B cell (primary cell): ENCODE results near the gene AGTRAP. TPM values are rescaled to one million over a fixed set of nuclear protein-coding genes. Genes with fewer than 3 reads are reported as not detected.

Experiments
- ATAC-seq: fragments of 200-7000 bp; cut with Tn5 transposase; one replicate; pipeline ENCODE4 v1.10.0; 2021; ENCODE audit warnings: low read depth, mild to moderate bottlenecking, moderate number of reproducible peaks, moderate library complexity
- CTCF ChIA-PET: fragments of 350-600 bp; sonication (Branson Sonifier 250); formaldehyde crosslinking; loops from one replicate; lab custom pipeline; 2021; ENCODE audit warnings: antibody characterized with exemption, inconsistent platforms; lab: Charles Lee
- POLR2A ChIA-PET: fragments of 350-600 bp; sonication (Branson Sonifier 250); formaldehyde crosslinking; loops from one replicate; lab custom pipeline; 2021; ENCODE audit warnings: antibody characterized with exemption; lab: Charles Lee
- DNase-seq: peaks from one replicate; pipeline ENCODE4 v3.0.0; 2013
- H2AFZ ChIP-seq: 2 replicates; pipeline ENCODE4 v1.6.1; 2012; ENCODE audit warnings: mild to moderate bottlenecking, low read depth, low read length; ENCODE audit not compliant: insufficient read depth, poor library complexity, severe bottlenecking
- H3K27ac ChIP-seq, 2 donors: 1 replicate in 1 of 2; 2 replicates in 1 of 2; pipeline ENCODE4 v1.5.1; 2012 to 2013; ENCODE audit warnings: low read length in 2 of 2, mild to moderate bottlenecking in 2 of 2, moderate library complexity in 1 of 2
- H3K27me3 ChIP-seq, 4 experiments: fragments of 200-600 bp in 1 of 4; sonication (generic) in 1 of 4; replicated peaks in 1 of 4; 1 replicate in 2 of 4; 2 replicates in 2 of 4; pipeline versions ENCODE4 v1.6.1 to v1.7.0; 2013 to 2016; ENCODE audit warnings: low read length in 3 of 4, mild to moderate bottlenecking in 2 of 4, mixed read lengths in 1 of 4, moderate library complexity in 1 of 4; ENCODE audit not compliant: insufficient read depth in 4 of 4, control insufficient read depth in 3 of 4; ENCODE audit errors: control extremely low read depth in 1 of 4
- H3K36me3 ChIP-seq, 2 experiments: replicated peaks in 1 of 2; 1 replicate in 1 of 2; 2 replicates in 1 of 2; pipeline versions ENCODE4 v1.6.1 to v1.7.1; 2013; ENCODE audit warnings: low read length in 1 of 2; ENCODE audit not compliant: insufficient read depth in 2 of 2, control insufficient read depth in 1 of 2; ENCODE audit errors: control extremely low read depth in 1 of 2, extremely low read depth in 1 of 2
- H3K4me1 ChIP-seq, 2 donors: fragments of 200-600 bp in 1 of 2; sonication (generic) in 1 of 2; 1 replicate in 1 of 2; 2 replicates in 1 of 2; pipeline versions ENCODE4 v1.5.1 to v1.6.1; 2013 to 2017; ENCODE audit warnings: low read length in 2 of 2; ENCODE audit not compliant: control insufficient read depth in 2 of 2, insufficient read depth in 2 of 2
- H3K4me2 ChIP-seq: replicated peaks from 2 replicates; pipeline ENCODE3; 2012; ENCODE audit warnings: mild to moderate bottlenecking, low read depth, low read length; ENCODE audit not compliant: poor library complexity, severe bottlenecking
- H3K4me3 ChIP-seq, 5 experiments: fragments of 200-600 bp in 1 of 5; sonication (generic) in 1 of 5; 1 replicate in 3 of 5; 2 replicates in 2 of 5; pipeline versions ENCODE4 v1.5.1 to v1.7.0; 2011 to 2016; ENCODE audit warnings: low read length in 4 of 5, mild to moderate bottlenecking in 4 of 5, low read depth in 2 of 5, control low read depth in 1 of 5, moderate library complexity in 1 of 5; ENCODE audit not compliant: insufficient read depth in 1 of 5; ENCODE audit errors: control extremely low read depth in 1 of 5, extremely low read depth in 1 of 5
- H3K79me2 ChIP-seq: fragments of 200-600 bp; sonication (generic); one replicate; pipeline ENCODE4 v1.6.0; 2016; ENCODE audit warnings: low read length; ENCODE audit not compliant: control insufficient read depth, insufficient read depth
- H3K9ac ChIP-seq: fragments of 200-600 bp; sonication (generic); 2 replicates; pipeline ENCODE4 v1.6.1; 2017; ENCODE audit warnings: mild to moderate bottlenecking, low read length, moderate library complexity
- H3K9me3 ChIP-seq, 3 donors: one replicate each; pipeline versions ENCODE4 v1.6.1 to v1.7.1; 2013; ENCODE audit warnings: low read length in 2 of 3; ENCODE audit not compliant: control insufficient read depth in 2 of 3, insufficient read depth in 1 of 3; ENCODE audit errors: control extremely low read depth in 1 of 3
- H4K20me1 ChIP-seq: 2 replicates; pipeline ENCODE4 v1.6.0; 2012; ENCODE audit warnings: mild to moderate bottlenecking, low read length; ENCODE audit not compliant: insufficient read depth, control insufficient read depth, poor library complexity, severe bottlenecking
- H3K27ac Mint-ChIP-seq: one replicate; pipeline ENCODE4 v1.8.0; 2021; ENCODE audit warnings: mixed read lengths
- H3K27me3 Mint-ChIP-seq: one replicate; pipeline ENCODE4 v1.8.0; 2021; ENCODE audit warnings: mixed read lengths
- H3K4me1 Mint-ChIP-seq: one replicate; pipeline ENCODE4 v1.8.0; 2021; ENCODE audit warnings: mixed read lengths
- H3K4me3 Mint-ChIP-seq: one replicate; pipeline ENCODE4 v1.8.0; 2021; ENCODE audit warnings: mixed read lengths
- H3K9me3 Mint-ChIP-seq: one replicate; pipeline ENCODE4 v1.8.0; 2022; ENCODE audit warnings: mixed read lengths; ENCODE audit not compliant: insufficient read depth
- CTCF ChIP-seq: fragments of 200-600 bp; IDR thresholded peaks from one replicate; pipeline ENCODE4 v1.8.0; 2022; ENCODE audit warnings: antibody characterized with exemption, mild to moderate bottlenecking
- EZH2 ChIP-seq: IDR thresholded peaks from 2 replicates; pipeline ENCODE4 v1.6.1; 2012; ENCODE audit warnings: borderline replicate concordance, low read depth, mild to moderate bottlenecking, moderate library complexity, low read length; ENCODE audit not compliant: insufficient read depth, poor library complexity, severe bottlenecking
- WGBS: methylation state at CpG from one replicate; pipeline ENCODE4 v1.1.5; 2013; ENCODE audit warnings: missing lambda C conversion rate; ENCODE audit not compliant: insufficient coverage; 5-methylcytosine and 5-hydroxymethylcytosine counted together
- intact Hi-C: fragments of 100-400 bp; cut with micrococcal nuclease; formaldehyde crosslinking; loops from one replicate; pipeline ENCODE4 v1.10.0; 2022
- polyA plus RNA-seq: library from polyadenylated mRNA; depleted of rRNA; stranded (reverse); fragments of >200 nt; gene quantifications from 2 replicates; pipeline ENCODE4 v1.2.3, GENCODE V29; 2012
- total RNA-seq, 2 donors: library from RNA; stranded (reverse); fragments of 120-200 nt in 1 of 2; gene quantifications; 1 replicate in 1 of 2; 2 replicates in 1 of 2; pipeline versions ENCODE4 v1.2.3 to v1.2.4, GENCODE V29; 2013 to 2022

Gene AGTRAP
- total and polyA plus RNA-seq, 2 donors (not counting 1 experiment from before 2014, with no cell fraction given): 18.3 to 44.9 TPM

- H2AFZ ChIP-seq: no peak overlapping the region
- Mint-ChIP-seq H3K27me3 (peaks cover 9% of the 10 kb centered on the region), H3K27ac (no peak overlapping the region), H3K4me1 (no peaks in the 10 kb centered on the region), H3K4me3 (no peak overlapping the region), H3K9me3 (no peaks in the 10 kb centered on the region)
- no peak for TF ChIP-seq CTCF
- no peak for TF ChIP-seq EZH2
- WGBS: 82% methylated on average over 10 of the region's 11 CpGs
- ATAC-seq (no peak), DNase-seq (no peak)
- ChIA-PET POLR2A (no interaction called here), CTCF (interaction anchor here (1.2 to 2.4 kb wide), 3 partner anchors 11 to 64 kb away, joined by 3 to 12 read pairs (median 7); no protein-coding TSS in a partner anchor)
- no peaks in the 10 kb centered on the region for H3K36me3 ChIP-seq
- no peak overlapping the region for H3K27ac ChIP-seq
- H3K27me3 ChIP-seq: peaks cover 0 to 6% (median 0%) of the 10 kb centered on the region in 4 experiments
- no peak overlapping the region for H3K4me3 ChIP-seq
- H3K4me1 ChIP-seq: no peaks in the 10 kb centered on the region
- H3K9ac ChIP-seq: no peak overlapping the region
- H3K79me2 ChIP-seq: no peaks in the 10 kb centered on the region
- intact Hi-C loops: no loop called here
- H4K20me1 ChIP-seq: no peaks in the 10 kb centered on the region
- H3K4me2 ChIP-seq: no peak overlapping the region
- H3K9me3 ChIP-seq: no peaks in the 10 kb centered on the region
Measured at GRCh38 chr1:11708554-11709350, 27.2 kb upstream of the AGTRAP start.

GRCh38 chr1:11711490-11711889 is 24.4 kb upstream of the AGTRAP start:
- Histone ChIP-seq H3K27me3 (peaks cover 0 to 3% (median 0%) of the 10 kb centered on the region in 4 experiments), H3K9me3 (no peaks in the 10 kb centered on the region), H3K4me1 (no peaks in the 10 kb centered on the region), H3K4me3 (no peak overlapping the region), H3K9ac (no peak overlapping the region), H3K36me3 (no peaks in the 10 kb centered on the region), H3K79me2 (no peaks in the 10 kb centered on the region), H2AFZ (no peak overlapping the region), H3K27ac (no peak overlapping the region), H4K20me1 (no peaks in the 10 kb centered on the region), H3K4me2 (no peak overlapping the region)
- Mint-ChIP-seq H3K4me3 (no peak overlapping the region), H3K9me3 (no peaks in the 10 kb centered on the region), H3K4me1 (no peaks in the 10 kb centered on the region), H3K27me3 (peaks cover 6% of the 10 kb centered on the region), H3K27ac (no peak overlapping the region)
- 94% methylated on average over 4 of the region's 5 CpGs for WGBS
- DNase-seq (no peak), ATAC-seq (no peak)
- intact Hi-C loops: no loop called here
- TF ChIP-seq CTCF (no peak), EZH2 (no peak)
- ChIA-PET POLR2A (interaction anchor here (1.6 kb wide), 1 partner anchor 8 kb away, joined by 4 read pairs; no protein-coding TSS in a partner anchor), CTCF (interaction anchor here (0.7 to 2.5 kb wide), 6 partner anchors 8 to 67 kb away, joined by 3 to 12 read pairs (median 5); no protein-coding TSS in a partner anchor)
